Kidney capillary endothelial cell (primary cell): ENCODE measurements around the gene UBASH3B.
"Not testable (repeated sequence)": the region's sequence is repeated elsewhere in the genome, so short reads cannot be mapped to it uniquely, and the experiment has no call there.

ENCODE experiments used
- DNase-seq: peaks from one replicate; pipeline ENCODE4 v3.0.0-alpha.2; 2018; ENCODE audit warnings: low spot score

UBASH3B gene

DNA sequence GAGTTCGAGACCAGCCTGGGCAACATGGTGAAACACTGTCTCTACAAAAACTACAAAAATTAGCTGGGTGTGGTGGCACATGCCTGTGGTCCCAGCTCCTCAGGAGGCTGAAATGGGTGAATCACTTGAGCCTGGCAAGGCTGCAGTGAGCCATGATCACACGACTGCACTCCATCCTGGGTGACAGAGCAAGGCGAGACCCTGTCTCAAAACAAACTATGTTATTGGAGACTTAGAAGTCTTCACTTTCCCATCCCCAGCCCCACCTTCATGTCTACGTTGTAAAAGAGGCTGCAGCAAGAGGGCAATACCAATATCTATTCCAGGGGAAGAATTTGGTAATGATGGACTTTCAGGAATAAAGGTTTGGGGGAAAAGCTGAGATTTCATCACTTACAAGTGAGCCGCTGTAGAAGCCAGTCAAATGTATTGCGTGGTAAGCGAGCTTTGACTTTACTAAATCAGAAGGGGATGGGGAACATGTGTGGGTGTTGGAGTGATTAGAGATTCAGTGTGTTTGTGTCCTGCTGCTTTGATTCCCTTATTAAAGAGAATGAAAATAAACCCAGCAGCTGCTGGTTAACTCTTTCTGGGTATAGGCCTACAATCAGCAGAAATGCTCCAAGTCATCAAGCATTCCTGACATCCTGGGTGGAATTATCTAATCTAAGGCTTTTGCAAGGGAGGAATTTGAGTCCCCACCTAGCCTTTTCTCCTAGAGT, 53.7 kb downstream of the UBASH3B start:
- DNase-seq, result no peak

GRCh38 chr11:122711362-122711761, 55.8 kb downstream of the UBASH3B start:
- no peak for DNase-seq

DNA sequence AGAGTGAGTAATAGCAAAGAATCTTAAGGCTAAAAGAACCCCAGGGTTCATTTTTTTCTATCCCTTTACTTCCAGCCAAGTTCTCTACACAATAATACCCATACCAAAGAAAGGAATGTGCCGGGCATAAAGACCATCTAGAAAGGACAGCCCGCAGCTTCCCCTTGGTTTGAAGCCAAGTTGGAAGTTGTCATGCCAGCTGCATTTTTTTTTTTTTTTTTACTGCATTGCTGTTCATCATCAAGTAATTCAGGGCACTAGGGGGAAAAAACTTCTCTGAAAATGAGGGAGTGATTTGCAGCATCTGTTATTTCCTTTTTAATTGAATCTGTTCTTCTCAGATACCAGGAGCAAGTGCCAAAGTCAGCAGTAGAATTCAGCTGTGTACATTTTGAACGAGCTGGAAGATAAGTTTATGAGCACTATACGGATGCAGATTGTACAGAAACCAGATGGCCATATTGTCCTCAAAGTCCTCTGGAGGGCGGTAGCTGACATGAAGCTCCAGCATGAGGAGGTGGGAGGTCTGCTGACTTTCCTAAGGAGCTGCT, 56.4 kb downstream of the UBASH3B start:
- DNase-seq, result no peak

GRCh38 chr11:122714004-122714403, 58.5 kb downstream of the UBASH3B start:
- DNase-seq, result no peak

- DNase-seq, result no peak
Measured at GRCh38 chr11:122714484-122714883, 59.0 kb downstream of the UBASH3B start.

DNA sequence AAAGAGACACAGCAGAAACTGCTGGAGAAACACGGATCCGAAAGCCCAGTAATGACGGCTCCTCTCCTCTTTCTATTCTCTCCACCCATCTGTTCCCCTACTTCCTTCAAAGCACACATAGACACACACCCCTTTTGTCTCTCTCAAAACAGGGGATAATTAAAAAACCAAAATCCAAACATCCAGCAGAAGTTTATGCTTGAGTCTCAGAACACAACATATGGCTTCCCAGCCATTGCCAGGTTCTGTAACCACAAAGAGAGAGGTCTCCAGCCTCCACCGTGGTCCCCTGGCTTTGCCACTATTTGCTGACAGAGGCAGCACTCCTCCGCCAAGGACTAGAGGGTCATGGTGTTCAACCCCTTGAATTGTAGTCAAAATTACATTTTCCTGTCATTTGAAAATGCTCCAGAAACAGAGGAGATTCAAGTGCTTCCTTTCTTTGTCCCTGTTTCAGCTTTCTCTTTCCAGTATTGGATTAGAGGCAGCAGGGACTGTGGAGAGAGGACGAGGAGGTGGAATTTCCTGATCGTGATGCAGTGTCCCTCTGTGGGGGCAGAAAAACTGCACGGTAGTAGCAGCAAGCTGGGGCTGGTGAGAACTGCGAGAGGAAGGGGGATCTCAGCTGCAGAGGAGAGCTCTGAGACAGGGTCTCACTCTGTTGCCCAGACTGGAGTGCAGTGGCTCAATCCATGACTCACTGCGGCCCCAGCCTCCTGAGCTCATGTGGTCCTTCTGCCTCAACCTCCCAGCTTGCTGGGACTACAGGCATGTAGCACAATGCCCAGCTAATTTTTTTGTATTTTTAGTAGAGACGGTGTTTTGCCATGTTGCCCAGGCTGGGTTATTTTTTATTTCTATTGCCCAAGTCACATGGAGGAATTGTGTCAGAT, 60.3 kb downstream of the UBASH3B start:
- no peak for DNase-seq

- DNase-seq, result no peak
Measured at GRCh38 chr11:122717264-122717867, 61.8 kb downstream of the UBASH3B start.

DNA sequence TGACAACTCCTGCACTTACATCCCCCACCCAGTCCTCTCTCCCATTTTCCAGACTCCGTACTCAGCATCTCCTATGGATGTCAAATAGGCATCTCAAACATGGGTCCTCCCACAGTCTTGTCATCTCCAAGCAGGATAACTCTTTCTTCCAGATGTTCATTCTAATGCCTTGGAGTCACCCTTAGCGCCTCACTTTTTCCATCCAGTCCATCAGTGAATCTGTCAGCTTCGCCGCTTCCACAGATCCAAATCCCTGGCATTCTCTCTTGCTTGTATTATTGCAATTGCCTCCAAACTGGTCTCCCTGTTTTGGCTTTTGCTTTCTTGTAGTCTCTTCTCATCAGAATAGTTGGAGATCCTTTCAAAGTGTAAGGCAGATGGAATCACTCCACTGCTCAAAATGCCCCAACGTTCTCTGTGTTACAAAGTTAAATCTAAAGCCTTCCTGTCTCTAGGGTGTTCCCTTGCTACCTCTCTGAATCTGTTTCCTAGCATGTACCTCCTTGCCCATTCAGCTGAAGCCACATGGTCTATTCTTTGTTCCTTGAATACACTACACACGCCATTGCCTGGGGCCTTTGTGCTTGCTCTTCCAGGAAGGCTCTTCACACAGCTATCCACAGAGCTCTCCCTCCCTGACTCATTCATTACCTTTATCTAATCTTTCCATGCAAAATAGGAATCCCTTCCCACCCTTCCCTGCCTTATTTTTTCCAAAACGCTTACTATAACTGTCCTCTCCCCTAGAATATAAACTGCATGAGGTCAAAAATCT, 64.8 kb downstream of the UBASH3B start:
- DNase-seq, result no peak

DNA sequence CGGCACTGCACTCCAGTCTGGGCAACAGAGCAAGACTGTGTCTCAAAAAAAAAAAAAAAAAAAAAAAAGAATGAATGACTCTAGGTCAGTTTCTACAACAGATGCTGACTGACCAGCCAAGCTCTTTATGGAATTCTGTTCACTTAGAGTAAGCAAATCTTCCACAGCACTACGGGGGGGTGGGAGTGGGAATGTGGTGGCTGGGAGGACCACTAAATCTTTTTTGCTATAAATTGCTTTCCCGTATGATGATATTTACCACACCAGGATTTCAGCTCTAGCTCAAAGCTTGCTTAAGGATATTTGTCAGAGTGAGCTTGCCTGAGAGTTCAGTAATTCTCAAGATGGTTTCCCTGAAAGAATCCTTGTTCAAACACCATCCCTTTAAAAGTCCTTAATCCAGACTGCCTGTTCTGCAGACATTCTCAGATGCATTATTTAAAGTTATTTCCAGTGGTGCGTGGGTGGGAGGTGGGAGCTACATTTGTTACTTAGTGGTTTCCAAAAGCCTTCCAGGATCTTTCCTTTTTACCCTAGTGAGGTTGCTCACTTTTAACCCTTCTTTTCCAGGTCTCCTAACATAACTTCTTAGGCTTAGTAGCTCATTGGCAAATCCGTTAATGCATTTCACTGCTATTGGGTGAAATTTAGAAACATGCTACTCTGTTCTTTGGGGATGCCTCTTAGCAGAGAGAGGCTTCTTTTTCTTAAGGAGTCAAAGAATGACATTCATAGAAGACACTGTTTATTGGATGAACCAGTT, 65.9 kb downstream of the UBASH3B start:
- DNase-seq, result no peak

- DNase-seq, result no peak
Measured at GRCh38 chr11:122721964-122722266, 66.4 kb downstream of the UBASH3B start.

- no peak for DNase-seq
Measured at GRCh38 chr11:122723106-122723505, 67.6 kb downstream of the UBASH3B start.

DNA sequence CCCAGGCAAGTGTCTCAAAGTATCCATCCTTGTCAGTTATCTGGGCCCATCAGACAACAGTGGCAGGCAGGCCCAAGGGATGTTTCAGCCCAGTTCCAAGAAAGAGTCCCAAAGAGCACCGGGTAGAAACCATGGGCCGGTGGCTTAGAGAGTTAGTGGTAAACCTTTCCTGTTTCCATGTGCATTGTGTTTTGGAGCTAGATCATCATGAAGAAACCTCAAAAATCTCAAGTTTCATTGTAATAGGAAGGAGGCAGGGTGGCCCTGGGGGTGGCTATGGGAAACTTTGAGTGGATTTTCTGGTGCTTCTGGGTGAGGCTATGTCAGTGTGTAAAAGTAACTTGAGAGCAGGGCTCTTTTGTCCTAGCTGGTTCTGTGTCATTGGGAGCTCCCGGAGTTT, 68.1 kb downstream of the UBASH3B start:
- no peak for DNase-seq

- no peak for DNase-seq
Measured at GRCh38 chr11:122724520-122724919, 69.0 kb downstream of the UBASH3B start.

DNA sequence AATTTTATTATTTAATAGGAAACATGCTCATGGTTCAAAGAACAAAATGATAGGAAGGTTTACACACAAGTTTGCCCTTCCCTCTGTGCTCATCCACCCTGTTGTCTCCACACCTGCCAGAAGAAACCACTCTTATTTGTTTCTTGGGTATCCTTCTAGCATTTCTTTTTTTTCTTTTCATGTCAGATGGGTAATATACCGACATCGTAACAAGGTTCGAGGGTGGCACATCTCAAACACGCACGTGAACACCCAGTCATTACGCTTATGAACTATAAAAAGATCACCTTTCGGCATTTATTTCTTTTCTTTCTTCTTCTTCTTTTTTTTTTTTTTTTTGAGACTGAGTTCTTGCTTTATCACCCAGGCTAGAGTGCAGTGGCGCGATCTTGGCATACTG, 70.5 kb downstream of the UBASH3B start:
- no peak for DNase-seq

GRCh38 chr11:122727101-122727929, 71.8 kb downstream of the UBASH3B start:
- no peak for DNase-seq

GRCh38 chr11:122728561-122728960, 73.0 kb downstream of the UBASH3B start:
- DNase-seq, result no peak

- DNase-seq, result no peak
Measured at GRCh38 chr11:122729139-122729538, 73.6 kb downstream of the UBASH3B start.

DNA sequence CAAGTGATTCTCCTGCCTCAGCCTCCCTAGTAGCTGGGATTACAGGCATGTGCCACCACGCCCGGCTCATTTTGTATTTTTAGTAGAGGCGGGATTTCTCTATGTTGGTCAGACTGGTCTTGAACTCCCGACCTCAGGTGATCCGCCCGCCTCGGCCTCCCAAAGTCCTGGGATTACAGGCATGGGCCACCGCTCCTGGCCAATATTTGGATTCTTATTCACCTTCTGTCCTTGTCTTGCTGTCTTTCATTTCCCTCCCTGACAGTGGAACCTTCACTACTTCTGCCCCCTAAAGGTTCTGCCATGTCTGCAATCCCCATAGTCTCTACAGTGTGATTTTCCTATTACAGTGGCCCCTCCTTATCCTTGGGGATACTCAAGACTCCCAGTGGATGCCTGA, 75.2 kb downstream of the UBASH3B start:
- DNase-seq, result not testable (repeated sequence)

- DNase-seq, result no peak
Measured at GRCh38 chr11:122731500-122731913, 76.0 kb downstream of the UBASH3B start.
